H1 (cell line): ENCODE measurements around the gene LMTK2. TPM values are rescaled to one million over a fixed set of nuclear protein-coding genes. Genes with fewer than 3 reads are reported as not detected.

Source experiments
- ATF3 ChIP-seq: IDR thresholded peaks from 2 replicates; pipeline ENCODE4 v1.6.1; 2011; ENCODE audit warnings: low read depth, mild to moderate bottlenecking, low read length; ENCODE audit not compliant: insufficient read depth
- EGR1 ChIP-seq: IDR thresholded peaks from 2 replicates; pipeline ENCODE4 v1.6.1; 2011; ENCODE audit warnings: low read depth, low read length, borderline replicate concordance
- JUN ChIP-seq: IDR thresholded peaks from 2 replicates; pipeline ENCODE4 v1.6.1; 2011; ENCODE audit warnings: low read depth, mild to moderate bottlenecking, improper control_type of control experiment, low read length
- MAFK ChIP-seq: IDR thresholded peaks from 2 replicates; pipeline ENCODE4 v1.6.1; 2012; ENCODE audit warnings: low read depth, mild to moderate bottlenecking, improper control_type of control experiment, low read length
- NRF1 ChIP-seq: IDR thresholded peaks from 2 replicates; pipeline ENCODE4 v1.6.1; 2011; ENCODE audit warnings: mild to moderate bottlenecking, low read depth, low read length, improper control_type of control experiment
- POLR2AphosphoS5 ChIP-seq: IDR thresholded peaks from 2 replicates; pipeline ENCODE4 v1.6.1; 2011; ENCODE audit warnings: low read depth, low read length
- RXRA ChIP-seq: IDR thresholded peaks from 2 replicates; pipeline ENCODE4 v1.6.1; 2011; ENCODE audit warnings: low read depth, mild to moderate bottlenecking, low read length, moderate library complexity; ENCODE audit not compliant: insufficient read depth
- TAF7 ChIP-seq: optimal IDR thresholded peaks from 2 replicates; pipeline ENCODE3; 2011; ENCODE audit warnings: low read depth, mild to moderate bottlenecking, inconsistent platforms, low read length, moderate library complexity, borderline replicate concordance
- polyA plus RNA-seq, 7 experiments: library from polyadenylated mRNA; depleted of rRNA in 3 of 7; stranded (reverse) in 5 of 7; unstranded in 2 of 7; fragments of >200 nt in 5 of 7; fragments of 200-250 nt in 2 of 7; gene quantifications; 1 replicate in 5 of 7; 2 replicates in 1 of 7; 4 replicates in 1 of 7; pipeline versions ENCODE4 v1.2.1 to v1.2.3, GENCODE V29; 2011 to 2013; ENCODE audit warnings: missing spikeins in 2 of 7, mixed read lengths in 2 of 7
- total RNA-seq: library from RNA; stranded (reverse); fragmentation: NEBNext Ultra II Directional; extraction: Animal tissue kit (Norgen Biotek cat#: 25700); gene quantifications from 2 replicates; pipeline ENCODE4 v1.2.1, GENCODE V29; 2021
- TF ChIP-seq, protein P1 (sequence below): fragments of 300-600 bp; sonication (generic); IDR thresholded peaks from 2 replicates; pipeline ENCODE4 v1.7.1; 2012; ENCODE audit warnings: low read length, moderate library complexity, mild to moderate bottlenecking, inconsistent platforms; ENCODE audit not compliant: insufficient replicate concordance

Gene LMTK2
- total and polyA plus RNA-seq, 2 of the 8 experiments (the other 6 are each of a cell fraction or from before 2014, with no cell fraction given) = 9.7 to 30.7 TPM

- TF ChIP-seq MAFK (no peak), RXRA (no peak), EGR1 (peak; percentile 69; the same call in 1 of the 2 replicates), TAF7 (peak; percentile 40), POLR2AphosphoS5 (peak; percentile 84), JUN (no peak; the same call in 1 of the 2 replicates), NRF1 (no peak), ATF3 (peak; percentile 64)
- TF ChIP-seq, protein P1, sequence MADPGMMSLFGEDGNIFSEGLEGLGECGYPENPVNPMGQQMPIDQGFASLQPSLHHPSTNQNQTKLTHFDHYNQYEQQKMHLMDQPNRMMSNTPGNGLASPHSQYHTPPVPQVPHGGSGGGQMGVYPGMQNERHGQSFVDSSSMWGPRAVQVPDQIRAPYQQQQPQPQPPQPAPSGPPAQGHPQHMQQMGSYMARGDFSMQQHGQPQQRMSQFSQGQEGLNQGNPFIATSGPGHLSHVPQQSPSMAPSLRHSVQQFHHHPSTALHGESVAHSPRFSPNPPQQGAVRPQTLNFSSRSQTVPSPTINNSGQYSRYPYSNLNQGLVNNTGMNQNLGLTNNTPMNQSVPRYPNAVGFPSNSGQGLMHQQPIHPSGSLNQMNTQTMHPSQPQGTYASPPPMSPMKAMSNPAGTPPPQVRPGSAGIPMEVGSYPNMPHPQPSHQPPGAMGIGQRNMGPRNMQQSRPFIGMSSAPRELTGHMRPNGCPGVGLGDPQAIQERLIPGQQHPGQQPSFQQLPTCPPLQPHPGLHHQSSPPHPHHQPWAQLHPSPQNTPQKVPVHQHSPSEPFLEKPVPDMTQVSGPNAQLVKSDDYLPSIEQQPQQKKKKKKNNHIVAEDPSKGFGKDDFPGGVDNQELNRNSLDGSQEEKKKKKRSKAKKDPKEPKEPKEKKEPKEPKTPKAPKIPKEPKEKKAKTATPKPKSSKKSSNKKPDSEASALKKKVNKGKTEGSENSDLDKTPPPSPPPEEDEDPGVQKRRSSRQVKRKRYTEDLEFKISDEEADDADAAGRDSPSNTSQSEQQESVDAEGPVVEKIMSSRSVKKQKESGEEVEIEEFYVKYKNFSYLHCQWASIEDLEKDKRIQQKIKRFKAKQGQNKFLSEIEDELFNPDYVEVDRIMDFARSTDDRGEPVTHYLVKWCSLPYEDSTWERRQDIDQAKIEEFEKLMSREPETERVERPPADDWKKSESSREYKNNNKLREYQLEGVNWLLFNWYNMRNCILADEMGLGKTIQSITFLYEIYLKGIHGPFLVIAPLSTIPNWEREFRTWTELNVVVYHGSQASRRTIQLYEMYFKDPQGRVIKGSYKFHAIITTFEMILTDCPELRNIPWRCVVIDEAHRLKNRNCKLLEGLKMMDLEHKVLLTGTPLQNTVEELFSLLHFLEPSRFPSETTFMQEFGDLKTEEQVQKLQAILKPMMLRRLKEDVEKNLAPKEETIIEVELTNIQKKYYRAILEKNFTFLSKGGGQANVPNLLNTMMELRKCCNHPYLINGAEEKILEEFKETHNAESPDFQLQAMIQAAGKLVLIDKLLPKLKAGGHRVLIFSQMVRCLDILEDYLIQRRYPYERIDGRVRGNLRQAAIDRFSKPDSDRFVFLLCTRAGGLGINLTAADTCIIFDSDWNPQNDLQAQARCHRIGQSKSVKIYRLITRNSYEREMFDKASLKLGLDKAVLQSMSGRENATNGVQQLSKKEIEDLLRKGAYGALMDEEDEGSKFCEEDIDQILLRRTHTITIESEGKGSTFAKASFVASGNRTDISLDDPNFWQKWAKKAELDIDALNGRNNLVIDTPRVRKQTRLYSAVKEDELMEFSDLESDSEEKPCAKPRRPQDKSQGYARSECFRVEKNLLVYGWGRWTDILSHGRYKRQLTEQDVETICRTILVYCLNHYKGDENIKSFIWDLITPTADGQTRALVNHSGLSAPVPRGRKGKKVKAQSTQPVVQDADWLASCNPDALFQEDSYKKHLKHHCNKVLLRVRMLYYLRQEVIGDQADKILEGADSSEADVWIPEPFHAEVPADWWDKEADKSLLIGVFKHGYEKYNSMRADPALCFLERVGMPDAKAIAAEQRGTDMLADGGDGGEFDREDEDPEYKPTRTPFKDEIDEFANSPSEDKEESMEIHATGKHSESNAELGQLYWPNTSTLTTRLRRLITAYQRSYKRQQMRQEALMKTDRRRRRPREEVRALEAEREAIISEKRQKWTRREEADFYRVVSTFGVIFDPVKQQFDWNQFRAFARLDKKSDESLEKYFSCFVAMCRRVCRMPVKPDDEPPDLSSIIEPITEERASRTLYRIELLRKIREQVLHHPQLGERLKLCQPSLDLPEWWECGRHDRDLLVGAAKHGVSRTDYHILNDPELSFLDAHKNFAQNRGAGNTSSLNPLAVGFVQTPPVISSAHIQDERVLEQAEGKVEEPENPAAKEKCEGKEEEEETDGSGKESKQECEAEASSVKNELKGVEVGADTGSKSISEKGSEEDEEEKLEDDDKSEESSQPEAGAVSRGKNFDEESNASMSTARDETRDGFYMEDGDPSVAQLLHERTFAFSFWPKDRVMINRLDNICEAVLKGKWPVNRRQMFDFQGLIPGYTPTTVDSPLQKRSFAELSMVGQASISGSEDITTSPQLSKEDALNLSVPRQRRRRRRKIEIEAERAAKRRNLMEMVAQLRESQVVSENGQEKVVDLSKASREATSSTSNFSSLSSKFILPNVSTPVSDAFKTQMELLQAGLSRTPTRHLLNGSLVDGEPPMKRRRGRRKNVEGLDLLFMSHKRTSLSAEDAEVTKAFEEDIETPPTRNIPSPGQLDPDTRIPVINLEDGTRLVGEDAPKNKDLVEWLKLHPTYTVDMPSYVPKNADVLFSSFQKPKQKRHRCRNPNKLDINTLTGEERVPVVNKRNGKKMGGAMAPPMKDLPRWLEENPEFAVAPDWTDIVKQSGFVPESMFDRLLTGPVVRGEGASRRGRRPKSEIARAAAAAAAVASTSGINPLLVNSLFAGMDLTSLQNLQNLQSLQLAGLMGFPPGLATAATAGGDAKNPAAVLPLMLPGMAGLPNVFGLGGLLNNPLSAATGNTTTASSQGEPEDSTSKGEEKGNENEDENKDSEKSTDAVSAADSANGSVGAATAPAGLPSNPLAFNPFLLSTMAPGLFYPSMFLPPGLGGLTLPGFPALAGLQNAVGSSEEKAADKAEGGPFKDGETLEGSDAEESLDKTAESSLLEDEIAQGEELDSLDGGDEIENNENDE = no peak
These were observed at the start of gene LMTK2 (continued) for GRCh38 chr7:98106647-98107312.
